IMR-90 (cell line): Measurements from ENCODE around the gene CTTN.

Experiments used
- BHLHE40 ChIP-seq: fragments of 150-350 bp; IDR thresholded peaks from 2 replicates; pipeline ENCODE4 v1.6.1; 2016; ENCODE audit warnings: mild to moderate bottlenecking, low read depth, low read length
- CEBPB ChIP-seq: IDR thresholded peaks from 2 replicates; pipeline ENCODE4 v1.6.1; 2012; ENCODE audit warnings: low read depth, low read length, improper control_type of control experiment
- CTCF ChIP-seq: conservative IDR thresholded peaks from 2 replicates; pipeline ENCODE4 v1.5.1; 2012; ENCODE audit warnings: mild to moderate bottlenecking, low read depth, low read length, improper control_type of control experiment
- FOS ChIP-seq: fragments of 150-350 bp; IDR thresholded peaks from 2 replicates; pipeline ENCODE4 v1.6.1; 2016; ENCODE audit warnings: low read depth, low read length
- MAFK ChIP-seq: IDR thresholded peaks from 2 replicates; pipeline ENCODE4 v1.6.1; 2012; ENCODE audit warnings: low read depth, low read length, improper control_type of control experiment
- MAZ ChIP-seq: IDR thresholded peaks from 2 replicates; pipeline ENCODE4 v1.6.1; 2012; ENCODE audit warnings: low read depth, mild to moderate bottlenecking, low read length, improper control_type of control experiment, moderate library complexity, borderline replicate concordance
- MXI1 ChIP-seq: IDR thresholded peaks from 2 replicates; pipeline ENCODE4 v1.6.1; 2012; ENCODE audit warnings: low read depth, mild to moderate bottlenecking, low read length, moderate library complexity, borderline replicate concordance
- NFE2L2 ChIP-seq: fragments of 150-350 bp; IDR thresholded peaks from 2 replicates; pipeline ENCODE4 v1.6.1; 2016; ENCODE audit warnings: low read depth, mild to moderate bottlenecking, low read length
- POLR2A ChIP-seq: IDR thresholded peaks from 2 replicates; pipeline ENCODE4 v1.6.1; 2012; ENCODE audit warnings: mild to moderate bottlenecking, low read depth, low read length
- RAD21 ChIP-seq: IDR thresholded peaks from 2 replicates; pipeline ENCODE4 v1.6.1; 2012; ENCODE audit warnings: low read length, improper control_type of control experiment
- RCOR1 ChIP-seq: IDR thresholded peaks from 2 replicates; pipeline ENCODE4 v1.6.1; 2012; ENCODE audit warnings: mild to moderate bottlenecking, low read length, improper control_type of control experiment; ENCODE audit not compliant: insufficient replicate concordance
- RFX5 ChIP-seq: IDR thresholded peaks from 2 replicates; pipeline ENCODE4 v1.8.0; 2012; ENCODE audit warnings: low read depth, mild to moderate bottlenecking, low read length, moderate library complexity
- USF2 ChIP-seq: fragments of 150-350 bp; IDR thresholded peaks from 2 replicates; pipeline ENCODE4 v1.6.1; 2017; ENCODE audit warnings: mild to moderate bottlenecking, antibody characterized with exemption, low read length, low read depth

DNA sequence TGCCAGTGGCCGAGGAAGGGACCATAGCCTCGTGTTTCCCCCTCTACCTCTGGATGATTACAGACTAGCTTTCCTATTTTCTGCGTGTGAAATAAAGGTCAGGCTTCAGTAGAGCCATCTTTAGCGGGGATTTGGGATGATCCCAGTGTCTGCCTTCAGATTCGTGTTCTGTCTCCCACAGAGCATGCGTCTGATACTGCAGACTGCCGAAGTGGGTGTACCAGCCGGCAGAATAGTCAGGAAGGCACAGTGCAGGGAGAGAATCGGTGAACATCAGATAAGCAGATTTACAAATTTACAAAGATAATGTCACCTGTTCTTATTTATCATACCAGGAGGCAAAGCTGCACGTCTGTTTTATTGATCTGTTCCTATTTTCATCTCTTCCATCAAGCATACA is 11.1 kb downstream of the CTTN start:
- TF ChIP-seq CTCF (no peak), MAFK (no peak), RAD21 (no peak), FOS (no peak), USF2 (no peak), POLR2A (no peak), NFE2L2 (no peak), BHLHE40 (no peak), RCOR1 (no peak), CEBPB (no peak), MXI1 (no peak), RFX5 (no peak), MAZ (no peak)
